ENCODE measurements around the gene MACROD2. TPM values are rescaled to one million over a fixed set of nuclear protein-coding genes. Genes with fewer than 3 reads are reported as not detected.
A peak's percentile ranks its signal among the peaks of the same experiment; 100 is the strongest.
"Not testable (repeated sequence)": the region's sequence is repeated elsewhere in the genome, so short reads cannot be mapped to it uniquely, and the experiment has no call there.

MACROD2 gene
- total RNA-seq, 1 experiment from 2014 or later, result 0.02 TPM

- DNase-seq (ENCODE audit: low spot score), result peak; percentile 5
Measured at GRCh38 chr20:14264869-14265268, 269.6 kb downstream of the MACROD2 start.

DNA sequence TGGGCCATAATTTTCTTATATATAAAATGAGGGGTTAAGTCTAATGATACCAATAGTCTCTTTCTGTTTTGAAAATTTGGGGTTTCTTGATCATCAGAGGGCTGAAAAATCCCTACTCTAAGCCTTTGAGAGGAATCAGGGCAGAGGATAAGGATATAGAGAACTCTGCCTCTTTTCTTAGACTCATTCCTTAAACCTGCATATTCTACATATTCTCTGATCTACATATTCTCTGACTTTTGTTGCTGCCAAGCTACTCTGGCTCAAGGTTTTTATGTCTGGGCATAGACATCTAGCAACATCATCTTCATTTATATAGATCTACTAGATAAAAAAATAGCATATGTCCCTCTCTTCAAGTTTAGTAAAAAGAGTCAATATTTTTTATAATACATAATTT lies 270.9 kb downstream of the MACROD2 start:
- no peak for DNase-seq (ENCODE audit: low spot score)

- not testable (repeated sequence) for DNase-seq (ENCODE audit: low spot score)
Measured at GRCh38 chr20:14270751-14271150, 275.4 kb downstream of the MACROD2 start.

- DNase-seq (ENCODE audit: low spot score), result no peak
Measured at GRCh38 chr20:14282140-14282539, 286.8 kb downstream of the MACROD2 start.

DNA sequence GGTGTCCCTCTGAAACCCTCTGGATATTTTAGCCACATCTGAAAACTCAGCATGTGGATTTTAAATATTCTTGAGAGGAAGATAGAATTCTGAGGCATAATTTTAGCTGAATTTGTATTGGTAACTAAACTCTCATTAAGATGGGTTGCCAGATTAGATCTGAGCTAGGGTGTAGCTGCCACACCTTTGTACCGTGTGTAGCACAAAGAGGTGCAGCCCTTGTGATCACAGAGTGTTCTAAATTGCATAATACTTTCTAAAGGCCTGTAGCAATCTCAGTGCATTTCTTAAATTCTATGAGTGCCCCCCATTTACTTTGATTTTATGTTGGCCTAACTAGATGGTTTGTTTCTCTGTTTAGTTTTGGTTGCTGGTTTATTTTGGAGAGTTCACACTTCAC lies 289.1 kb downstream of the MACROD2 start:
- no peak for DNase-seq (ENCODE audit: low spot score)

- peak; percentile 48 for DNase-seq (ENCODE audit: low spot score)
Measured at GRCh38 chr20:14288341-14289330, 293.3 kb downstream of the MACROD2 start.

GRCh38 chr20:14291502-14291901 lies 296.2 kb downstream of the MACROD2 start:
- DNase-seq (ENCODE audit: low spot score), result no peak

DNA sequence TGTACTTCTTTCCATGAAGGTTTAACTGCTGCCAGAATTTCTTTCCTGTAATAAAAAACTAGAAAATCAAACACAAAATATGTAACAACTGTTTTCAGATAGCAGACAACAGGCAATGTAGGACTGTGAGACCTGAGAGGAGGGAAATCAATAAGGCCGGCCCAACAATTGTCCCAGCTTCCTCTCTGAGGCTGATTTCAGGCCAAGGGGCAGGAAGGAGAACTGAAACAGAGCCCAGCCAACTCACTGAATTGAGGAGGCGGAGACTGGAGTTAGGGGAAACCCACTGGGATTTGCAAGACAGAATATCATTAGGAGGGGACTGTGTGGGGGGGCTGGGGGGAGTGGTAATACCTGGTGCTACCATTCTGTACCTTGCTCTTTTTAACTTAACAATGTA lies 299.9 kb downstream of the MACROD2 start:
- no peak for DNase-seq (ENCODE audit: low spot score)

GRCh38 chr20:14295770-14296309 lies 300.5 kb downstream of the MACROD2 start:
- no peak for DNase-seq (ENCODE audit: low spot score)

GRCh38 chr20:14299831-14300230 lies 304.5 kb downstream of the MACROD2 start:
- DNase-seq (ENCODE audit: low spot score), result no peak

DNA sequence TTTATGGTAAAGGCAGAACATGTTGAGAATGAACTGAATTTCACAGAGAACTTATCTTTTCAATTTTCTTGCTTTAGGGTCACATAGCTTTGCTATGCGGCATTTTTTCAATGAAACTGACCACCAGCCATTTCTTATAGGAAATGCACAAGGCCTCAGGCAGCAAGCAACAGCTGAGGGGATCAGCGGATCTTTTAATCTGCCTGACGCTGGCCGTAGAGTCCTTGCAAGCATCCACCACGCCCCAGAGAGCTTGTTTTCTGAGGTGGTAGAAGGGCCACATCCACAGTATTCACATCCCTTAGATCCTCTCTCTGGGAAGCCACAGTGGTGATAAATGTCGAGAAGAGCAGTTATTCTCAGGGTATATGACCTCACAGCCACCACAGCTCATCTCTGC lies 307.8 kb downstream of the MACROD2 start:
- no peak for DNase-seq (ENCODE audit: low spot score)

- no peak for DNase-seq (ENCODE audit: low spot score)
Measured at GRCh38 chr20:14303651-14304050, 308.3 kb downstream of the MACROD2 start.

- no peak for DNase-seq (ENCODE audit: low spot score)
Measured at GRCh38 chr20:14304472-14304871, 309.2 kb downstream of the MACROD2 start.

GRCh38 chr20:14307956-14308355 lies 312.6 kb downstream of the MACROD2 start:
- DNase-seq (ENCODE audit: low spot score), result no peak

GRCh38 chr20:14310977-14311627 lies 315.8 kb downstream of the MACROD2 start:
- no peak for DNase-seq (ENCODE audit: low spot score)

DNA sequence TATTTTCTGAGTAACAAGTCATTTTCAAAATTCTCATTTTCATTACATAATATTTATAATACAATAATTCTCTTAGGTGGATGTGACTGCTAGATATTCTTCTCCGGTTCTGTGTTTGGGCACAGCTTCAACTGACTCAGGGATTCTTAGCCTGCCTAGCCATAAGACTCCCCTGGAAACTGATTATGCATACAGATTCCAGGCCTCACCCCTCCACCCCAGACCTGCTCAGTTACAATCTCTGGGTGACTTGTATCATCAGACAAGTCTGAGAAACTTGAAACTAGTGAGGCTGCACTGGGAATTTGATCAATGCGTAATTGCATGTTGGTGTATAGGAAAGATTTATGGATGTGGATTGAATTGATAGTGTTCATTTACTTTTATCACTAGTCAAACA lies 316.7 kb downstream of the MACROD2 start:
- no peak for DNase-seq (ENCODE audit: low spot score)

- DNase-seq (ENCODE audit: low spot score), result no peak
Measured at GRCh38 chr20:14313341-14314020, 318.2 kb downstream of the MACROD2 start.

DNA sequence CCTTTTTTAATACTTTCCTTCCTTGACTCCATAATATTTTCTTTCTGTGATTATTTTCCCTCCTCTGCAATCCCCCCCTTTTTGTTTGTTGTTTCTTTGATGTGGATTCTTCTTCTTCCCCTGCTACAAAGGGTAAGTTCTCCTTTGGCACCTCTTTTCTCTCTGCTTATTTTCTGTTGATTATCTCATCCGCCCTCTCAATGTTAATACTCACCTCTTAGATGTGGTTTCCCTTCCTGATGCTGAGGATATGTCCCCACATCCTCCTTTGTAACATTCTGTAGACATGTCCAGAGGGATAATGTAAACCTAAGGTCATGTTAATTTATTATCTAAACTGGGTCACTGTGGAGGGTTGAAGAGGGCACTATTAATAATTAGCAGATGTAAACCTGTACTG lies 324.4 kb downstream of the MACROD2 start:
- DNase-seq (ENCODE audit: low spot score), result no peak

DNA sequence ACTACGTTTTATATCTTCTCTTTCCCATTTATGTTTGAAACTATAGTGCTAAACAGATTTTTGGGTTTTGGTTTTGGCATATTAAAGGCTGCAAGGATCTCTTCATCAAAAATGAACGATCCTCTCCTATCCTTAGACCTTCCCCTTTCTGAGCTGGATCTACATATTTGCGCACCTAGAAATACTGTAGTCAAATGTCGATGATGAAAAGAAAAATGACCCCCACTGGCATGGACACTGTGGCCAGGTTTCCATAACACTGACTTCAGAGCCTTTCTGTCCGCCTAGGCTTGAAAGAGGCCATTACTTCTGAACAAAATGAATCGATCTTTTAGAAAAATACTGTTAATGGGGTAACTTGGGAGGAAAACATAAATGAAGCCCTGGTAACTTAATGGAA lies 336.3 kb downstream of the MACROD2 start:
- DNase-seq (ENCODE audit: low spot score), result no peak

GRCh38 chr20:14332866-14333265 lies 337.6 kb downstream of the MACROD2 start:
- DNase-seq (ENCODE audit: low spot score), result no peak

DNA sequence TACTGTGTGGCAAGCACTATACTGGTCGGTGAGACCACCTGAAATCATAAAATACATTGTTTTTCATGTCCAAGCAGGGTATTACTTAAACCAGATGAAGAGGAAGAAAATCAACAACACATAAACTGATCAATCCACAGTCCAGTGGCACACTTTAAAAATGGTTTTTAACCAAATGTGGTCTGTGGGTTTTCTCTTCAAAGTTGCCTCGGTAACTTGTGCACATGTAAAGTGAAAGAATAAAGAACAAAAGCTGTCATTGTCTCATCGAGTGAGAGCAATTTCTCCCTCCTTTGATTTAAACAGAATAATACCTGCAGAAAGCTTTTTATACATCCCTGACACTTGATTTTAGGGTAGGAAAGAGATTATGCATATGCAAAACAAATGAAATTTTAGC lies 338.4 kb downstream of the MACROD2 start:
- DNase-seq (ENCODE audit: low spot score), result no peak

DNA sequence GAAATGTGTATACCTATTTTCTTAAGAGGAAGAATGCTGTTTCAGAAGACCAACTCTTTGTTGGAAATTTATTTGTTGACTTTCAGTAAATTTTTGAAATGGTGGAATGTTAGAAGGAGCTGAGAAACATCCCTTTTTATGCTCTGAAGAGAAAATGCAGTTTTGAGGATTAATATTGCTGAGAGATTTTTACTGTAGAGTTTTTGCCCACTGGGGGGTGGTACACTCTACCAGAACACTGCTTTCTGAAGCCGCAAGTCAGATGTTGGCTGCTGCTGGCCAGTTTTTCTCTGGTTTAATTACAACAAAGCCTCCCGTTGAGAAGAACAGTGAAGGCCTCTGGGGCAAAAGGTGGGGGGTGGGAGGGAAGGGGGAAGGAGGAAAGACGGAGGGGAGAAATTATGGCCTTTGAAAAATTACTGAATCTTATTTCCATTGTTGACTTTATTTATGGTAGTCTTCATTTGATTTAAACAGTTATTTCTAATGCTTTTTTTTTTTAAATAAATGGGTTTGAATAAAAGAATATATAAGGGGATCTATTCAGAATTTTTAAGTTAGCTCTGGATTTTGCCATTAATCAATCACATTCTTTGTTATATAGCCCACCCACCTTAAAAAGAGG lies 339.1 kb downstream of the MACROD2 start:
- DNase-seq (ENCODE audit: low spot score), result peak; percentile 45
